Upper lobe of left lung (tissue), 4 donors: Measurements from ENCODE around the gene GCK.

Experiments
- CTCF ChIP-seq, 6 experiments: fragments of 450-650 bp in 4 of 6; fragments of 200-600 bp in 2 of 6; sonication (generic) in 2 of 6; IDR thresholded peaks; one replicate each; pipeline ENCODE4 v1.5.1; 2016 to 2019; ENCODE audit warnings: antibody characterized with exemption in 6 of 6
- EP300 ChIP-seq, 4 donors: sonication (generic); formaldehyde crosslinking; IDR thresholded peaks; one replicate each; pipeline ENCODE4 v1.5.1; 2017; ENCODE audit warnings: antibody characterized with exemption in 4 of 4, control low read depth in 2 of 4
- POLR2AphosphoS5 ChIP-seq, 2 donors: sonication (generic); formaldehyde crosslinking; IDR thresholded peaks; one replicate each; pipeline ENCODE4 v1.5.1; 2017; ENCODE audit warnings: antibody characterized with exemption in 2 of 2

GRCh38 chr7:44206008-44206407 is 16.8 kb upstream of the GCK start:
- no peak for TF ChIP-seq POLR2AphosphoS5 (IDR thresholded peaks at IDR 0.05)
- TF ChIP-seq CTCF (IDR thresholded peaks at IDR 0.05) = no peak
- TF ChIP-seq EP300 (IDR thresholded peaks at IDR 0.05) = no peak
